Amniotic stem cell (primary cell): ENCODE measurements around the gene PLBD1.

Source experiments
- DNase-seq: peaks from one replicate; lab custom pipeline; 2025; lab: John Stamatoyannopoulos, UW

Gene PLBD1, protein sequence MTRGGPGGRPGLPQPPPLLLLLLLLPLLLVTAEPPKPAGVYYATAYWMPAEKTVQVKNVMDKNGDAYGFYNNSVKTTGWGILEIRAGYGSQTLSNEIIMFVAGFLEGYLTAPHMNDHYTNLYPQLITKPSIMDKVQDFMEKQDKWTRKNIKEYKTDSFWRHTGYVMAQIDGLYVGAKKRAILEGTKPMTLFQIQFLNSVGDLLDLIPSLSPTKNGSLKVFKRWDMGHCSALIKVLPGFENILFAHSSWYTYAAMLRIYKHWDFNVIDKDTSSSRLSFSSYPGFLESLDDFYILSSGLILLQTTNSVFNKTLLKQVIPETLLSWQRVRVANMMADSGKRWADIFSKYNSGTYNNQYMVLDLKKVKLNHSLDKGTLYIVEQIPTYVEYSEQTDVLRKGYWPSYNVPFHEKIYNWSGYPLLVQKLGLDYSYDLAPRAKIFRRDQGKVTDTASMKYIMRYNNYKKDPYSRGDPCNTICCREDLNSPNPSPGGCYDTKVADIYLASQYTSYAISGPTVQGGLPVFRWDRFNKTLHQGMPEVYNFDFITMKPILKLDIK

DNA sequence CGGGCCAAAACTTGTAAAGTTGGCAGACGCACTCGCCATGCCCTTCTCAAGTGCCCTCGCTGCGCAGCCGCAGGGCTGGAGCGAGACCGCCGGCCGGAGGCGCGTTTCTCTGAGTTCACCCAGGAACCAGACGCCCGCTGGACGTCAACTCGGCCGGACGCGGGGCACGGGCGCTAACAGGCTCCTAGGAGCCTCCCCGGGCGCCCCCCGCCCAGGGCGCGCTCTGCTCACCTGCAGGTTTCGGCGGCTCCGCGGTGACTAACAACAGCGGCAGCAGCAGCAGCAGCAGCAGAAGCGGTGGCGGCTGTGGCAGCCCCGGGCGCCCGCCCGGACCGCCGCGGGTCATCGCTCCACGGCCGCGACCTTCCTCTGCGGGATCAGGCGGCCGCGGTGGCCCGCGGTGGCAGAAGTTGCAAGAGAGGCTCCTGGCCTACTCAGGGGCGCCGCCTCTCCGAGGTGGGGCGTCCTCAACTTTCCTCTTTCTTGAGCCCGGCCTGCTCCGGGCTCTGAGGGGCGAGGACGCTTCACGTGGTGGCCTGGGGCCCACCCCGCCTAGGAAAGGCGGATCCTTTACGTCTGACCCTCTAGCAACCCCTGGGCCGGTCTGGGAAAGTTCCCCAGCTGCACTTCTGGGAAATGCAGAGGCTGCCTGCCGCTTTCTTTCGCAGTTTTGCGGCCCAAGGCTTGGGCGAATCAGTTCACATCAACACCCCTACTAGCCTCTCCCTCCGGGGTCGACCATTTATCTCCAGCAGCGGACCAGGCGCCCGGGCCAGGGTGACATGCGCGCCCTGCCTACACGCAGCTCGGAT lies at the start of gene PLBD1:
TSS of gene PLBD1 (minus strand) at position 533 of the 812 bp plus-strand sequence. CDS start at position 346, 187 bp downstream.
- no peak for DNase-seq

DNA sequence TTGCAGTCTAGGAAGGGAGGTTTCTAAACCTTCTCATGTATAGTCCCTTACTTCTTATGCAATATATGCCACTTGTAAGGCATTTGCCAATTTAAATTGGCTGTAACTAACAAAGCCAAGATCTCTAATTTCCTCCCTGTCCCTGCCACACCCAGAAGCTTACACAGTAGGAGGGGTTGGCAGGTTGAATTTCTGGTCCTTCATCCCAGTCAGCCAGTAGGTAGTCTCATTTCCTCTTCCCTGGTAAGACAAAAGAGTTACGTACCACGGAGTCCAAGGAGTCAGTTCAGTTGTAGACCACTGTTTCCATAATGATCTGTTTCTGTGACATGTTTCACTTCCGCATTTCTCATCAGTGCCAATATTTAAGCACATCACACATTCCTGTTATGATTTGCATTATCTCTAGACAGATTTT lies 47.0 kb upstream of the PLBD1 start:
- DNase-seq: no peak

GRCh38 chr12:14613718-14614117 lies 46.0 kb upstream of the PLBD1 start:
- no peak for DNase-seq

DNA sequence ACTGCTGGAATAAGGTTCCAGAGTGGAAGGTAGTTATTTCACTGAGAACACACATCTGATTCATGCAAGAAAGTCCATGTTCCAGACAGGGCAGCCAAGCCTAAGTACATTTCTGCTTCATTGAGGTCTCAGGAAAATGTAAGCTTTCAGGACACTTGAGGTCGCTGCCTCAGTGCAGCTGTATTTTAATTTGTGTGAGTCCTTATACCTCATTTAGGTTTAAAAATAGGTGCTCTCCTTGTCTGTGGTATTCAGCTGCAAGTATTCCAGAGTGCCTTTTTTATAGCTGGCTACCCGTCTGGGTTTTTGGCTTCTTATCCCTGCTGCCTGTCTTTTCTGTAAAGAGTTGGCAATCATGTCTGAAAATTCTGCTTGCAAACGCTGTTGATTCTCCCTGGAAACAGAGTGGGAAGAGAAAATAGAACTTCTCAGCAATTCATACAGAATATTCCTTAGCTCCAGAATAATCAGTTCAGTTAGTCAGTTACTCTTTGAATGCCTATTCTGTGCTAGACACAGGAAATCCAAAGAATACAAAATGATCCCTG lies 45.3 kb upstream of the PLBD1 start:
- DNase-seq: no peak

GRCh38 chr12:14612250-14612649 lies 44.6 kb upstream of the PLBD1 start:
- DNase-seq: no peak

GRCh38 chr12:14611640-14612203 lies 44.0 kb upstream of the PLBD1 start:
- no peak for DNase-seq

GRCh38 chr12:14607568-14607967 lies 39.9 kb upstream of the PLBD1 start:
- DNase-seq: no peak

GRCh38 chr12:14605401-14605989 lies 37.8 kb upstream of the PLBD1 start:
- DNase-seq: no peak

DNA sequence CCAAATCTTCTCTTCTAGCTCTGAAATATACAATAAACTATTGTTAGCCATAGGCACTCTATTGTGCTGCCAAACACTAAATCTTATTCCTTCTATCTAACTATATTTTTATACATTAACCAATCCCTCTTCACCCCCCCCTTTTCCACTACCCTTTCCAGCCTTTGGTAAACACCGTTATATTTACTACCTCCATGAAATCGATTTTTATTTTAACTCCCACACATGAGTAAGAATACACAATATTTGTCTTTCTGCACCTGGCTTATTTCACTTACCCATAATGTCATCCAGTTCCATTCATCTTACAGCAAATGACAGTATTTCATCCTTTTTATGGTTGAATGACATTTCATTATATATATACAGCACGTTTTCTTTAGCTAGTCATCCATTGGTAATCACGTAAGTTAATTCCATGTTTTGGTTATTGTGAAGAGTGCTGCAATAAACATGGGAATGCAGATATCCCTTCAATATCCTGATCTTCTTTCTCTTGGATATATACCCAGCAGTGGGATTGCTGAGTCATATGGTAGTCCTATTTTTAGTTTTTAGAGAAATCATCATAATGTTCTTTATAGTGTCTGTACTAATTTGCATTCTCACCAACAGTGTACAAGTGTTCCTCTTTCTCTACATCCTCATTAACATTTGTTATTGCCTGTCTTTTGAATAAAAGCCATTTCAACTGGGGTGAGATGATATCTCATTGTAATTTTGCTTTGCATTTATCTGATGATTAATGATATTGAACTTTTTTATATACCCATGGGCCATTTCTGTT lies 34.2 kb upstream of the PLBD1 start:
- DNase-seq: no peak

DNA sequence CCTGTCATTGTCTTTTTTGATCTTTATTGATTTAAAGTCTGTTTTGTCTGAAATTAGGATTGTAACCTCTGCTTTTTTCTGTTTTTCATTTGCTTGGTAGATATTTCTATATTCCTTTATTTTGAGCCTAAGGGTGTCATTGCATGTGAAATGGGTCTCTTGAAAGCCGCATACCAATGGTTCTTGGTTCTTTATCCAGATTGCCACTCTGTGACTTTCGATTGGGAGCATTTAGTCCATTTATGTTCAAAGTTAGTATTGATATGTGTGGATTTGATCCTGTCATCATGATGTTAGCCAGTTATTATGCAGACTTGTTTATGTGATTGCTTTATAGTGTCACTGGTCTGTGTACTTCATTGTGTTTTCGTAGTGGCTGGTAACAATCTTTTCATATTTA lies 29.8 kb upstream of the PLBD1 start:
- DNase-seq: no peak

- DNase-seq: no peak
These were observed 24.0 kb upstream of the PLBD1 start for GRCh38 chr12:14591719-14592118.

GRCh38 chr12:14589169-14590004 lies 21.7 kb upstream of the PLBD1 start:
- no peak for DNase-seq

DNA sequence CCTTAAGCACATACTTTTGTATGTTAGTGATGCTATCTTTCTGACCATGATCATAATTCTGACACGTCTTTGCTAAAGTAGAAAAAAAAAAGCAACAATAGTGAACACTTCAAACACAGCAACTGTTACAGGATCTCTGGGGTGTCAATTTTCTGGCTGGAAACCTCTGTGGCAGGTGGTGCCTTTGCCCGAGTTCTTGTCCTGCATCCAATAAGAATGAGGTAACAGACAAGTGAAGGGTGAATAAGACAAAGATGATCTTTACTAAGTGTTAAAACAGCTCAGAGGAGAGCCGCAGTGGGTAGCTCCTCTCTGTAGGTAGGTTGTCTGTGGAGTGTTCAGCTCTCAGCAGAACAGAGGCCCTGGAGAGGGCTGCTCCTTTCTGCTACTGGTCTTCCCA lies 20.9 kb upstream of the PLBD1 start:
- no peak for DNase-seq

DNA sequence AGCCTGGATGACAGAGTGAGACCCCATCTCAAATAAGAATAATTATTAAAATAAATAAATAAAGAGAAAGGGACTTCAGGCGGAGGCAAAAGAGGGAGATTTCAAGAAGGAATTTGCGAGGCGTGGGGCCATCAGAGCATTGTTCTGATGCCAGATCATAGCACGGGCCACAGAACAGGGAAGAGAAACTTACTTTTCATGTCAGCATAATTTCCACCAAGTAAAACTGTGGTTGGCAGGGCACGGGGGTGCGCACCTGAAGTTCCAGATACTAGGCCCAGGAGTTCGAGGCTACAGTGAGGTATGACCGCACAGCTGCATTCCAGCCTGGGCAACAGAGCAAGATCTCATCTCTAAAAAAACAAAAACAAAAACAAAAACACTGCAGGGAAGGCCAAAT lies 11.0 kb upstream of the PLBD1 start:
- no peak for DNase-seq

GRCh38 chr12:14577344-14577743 lies 9.7 kb upstream of the PLBD1 start:
- DNase-seq: no peak

- DNase-seq: no peak
These were observed 9.2 kb upstream of the PLBD1 start for GRCh38 chr12:14576896-14577295.

DNA sequence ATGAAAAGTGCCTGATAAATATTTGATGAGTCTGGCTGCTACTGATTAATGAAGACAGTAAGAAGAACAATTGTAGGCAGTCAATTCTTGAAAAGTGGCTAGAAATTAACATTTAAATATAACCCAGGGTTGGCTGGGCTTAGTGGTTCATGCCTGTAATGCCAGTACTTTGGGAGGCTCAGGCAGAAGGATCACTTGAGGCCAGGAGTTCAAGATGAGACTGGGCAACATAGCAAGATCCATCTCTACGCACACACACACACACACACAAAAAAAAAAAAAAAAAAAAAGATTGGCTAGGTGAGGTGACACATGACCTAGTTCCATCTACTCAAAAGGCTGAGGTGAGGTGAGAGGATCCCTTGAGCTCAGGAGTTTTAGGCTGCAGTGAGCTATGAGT lies 7.9 kb upstream of the PLBD1 start:
- no peak for DNase-seq

DNA sequence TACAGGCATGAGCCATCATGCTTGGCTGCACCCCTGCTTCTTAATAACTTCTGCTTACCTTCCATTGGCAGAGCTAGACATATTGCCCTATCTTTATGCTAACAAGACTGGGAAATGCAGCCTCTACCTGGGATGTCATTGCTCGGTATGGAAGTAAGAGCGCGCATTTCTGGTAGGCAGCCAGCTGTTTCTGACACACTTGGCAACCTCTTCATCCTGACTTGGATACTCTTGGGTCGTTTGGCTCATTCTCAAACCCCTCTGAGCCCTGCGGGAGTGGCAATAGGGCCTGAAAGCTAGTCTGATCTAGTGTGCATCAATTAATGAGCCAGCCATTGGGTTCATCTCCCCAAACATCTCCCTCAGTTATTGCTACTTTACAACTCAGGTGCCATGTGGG lies 5.4 kb upstream of the PLBD1 start:
- DNase-seq: no peak

DNA sequence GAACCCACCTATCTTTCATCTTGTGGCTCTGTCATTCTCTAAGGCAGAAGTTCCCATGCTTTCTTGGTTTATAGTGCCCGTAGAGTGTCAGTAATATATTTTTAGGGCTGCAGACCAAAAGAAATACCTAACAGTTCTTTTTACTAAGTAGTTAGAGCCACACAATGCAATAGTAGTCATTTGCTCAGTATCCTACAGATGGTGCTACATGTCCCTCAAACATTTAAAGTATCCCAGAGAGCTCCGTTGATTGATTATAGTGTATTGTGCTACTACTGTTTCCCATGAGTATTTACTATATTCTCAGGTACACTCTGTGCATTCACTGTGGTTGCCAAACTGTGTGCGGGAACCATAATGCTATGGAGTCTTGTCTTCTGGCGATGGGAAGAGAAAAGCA lies 4.7 kb upstream of the PLBD1 start:
- no peak for DNase-seq

DNA sequence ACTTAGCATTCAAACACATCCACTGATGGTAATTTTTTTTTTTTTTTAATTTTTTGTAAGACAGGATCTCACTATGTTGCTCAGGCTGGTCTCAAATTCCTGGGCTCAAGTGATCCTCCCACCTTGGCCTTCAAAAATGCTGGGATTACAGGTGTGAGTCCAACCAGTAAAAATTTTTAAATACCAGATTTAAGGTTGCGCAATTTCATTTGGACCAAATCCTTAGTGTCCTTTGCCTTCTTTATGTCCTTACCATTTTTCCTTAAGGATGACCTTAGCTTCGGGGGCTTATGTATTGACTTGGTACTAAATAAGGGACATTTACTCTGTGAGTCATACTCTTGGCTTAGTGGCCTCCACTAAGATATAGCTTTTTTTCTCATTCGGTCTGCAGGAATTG lies 4.1 kb upstream of the PLBD1 start:
- DNase-seq: no peak
